Omental fat pad (tissue), 4 donors: ENCODE results near the gene APOBEC2. TPM values are rescaled to one million over a fixed set of nuclear protein-coding genes. Genes with fewer than 3 reads are reported as not detected.

Experiments used
- ATAC-seq: fragments of 150-250 bp; one replicate; pipeline ENCODE4 v1.9.1; 2016; ENCODE audit warnings: mild to moderate bottlenecking, moderate library complexity; ENCODE audit not compliant: low FRiP score
- DNase-seq: peaks from one replicate; pipeline ENCODE4 v3.0.0-alpha.2; 2019; ENCODE audit warnings: low spot score
- total RNA-seq, 4 donors: library from RNA; depleted of rRNA; stranded (reverse); fragments of >200 nt; gene quantifications; one replicate each; pipeline ENCODE4 v1.1.0, GENCODE V29; 2016
- TF ChIP-seq, protein P1 (sequence below), 3 donors: fragments of 450-650 bp; IDR thresholded peaks; one replicate each; pipeline ENCODE4 v1.5.1; 2016 to 2017; ENCODE audit warnings: antibody characterized with exemption in 3 of 3, mild to moderate bottlenecking in 3 of 3, moderate library complexity in 2 of 3

The APOBEC2 gene
- total RNA-seq, 4 donors from 2014 or later = not detected

DNA sequence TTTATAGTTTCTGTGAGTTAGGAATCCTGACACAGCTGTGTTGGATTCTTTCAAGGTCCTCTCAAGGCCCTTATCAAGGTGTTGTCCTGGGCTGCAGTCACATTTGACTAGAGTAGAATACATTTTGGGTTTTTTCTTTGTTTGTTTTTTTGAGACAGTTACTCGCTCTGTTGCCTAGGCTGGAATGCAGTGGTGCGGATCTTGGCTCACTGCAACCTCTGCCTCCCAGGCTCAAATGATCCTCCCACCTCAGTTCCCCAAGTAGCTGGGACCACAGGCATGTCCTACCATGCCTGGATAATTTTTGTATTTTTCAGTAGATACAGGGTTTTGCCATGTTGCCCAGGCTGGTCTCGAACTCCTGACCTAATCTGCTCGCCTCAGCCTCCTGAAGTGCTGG lies 35.4 kb downstream of the APOBEC2 start:
- no peak for DNase-seq
- TF ChIP-seq, protein P1, sequence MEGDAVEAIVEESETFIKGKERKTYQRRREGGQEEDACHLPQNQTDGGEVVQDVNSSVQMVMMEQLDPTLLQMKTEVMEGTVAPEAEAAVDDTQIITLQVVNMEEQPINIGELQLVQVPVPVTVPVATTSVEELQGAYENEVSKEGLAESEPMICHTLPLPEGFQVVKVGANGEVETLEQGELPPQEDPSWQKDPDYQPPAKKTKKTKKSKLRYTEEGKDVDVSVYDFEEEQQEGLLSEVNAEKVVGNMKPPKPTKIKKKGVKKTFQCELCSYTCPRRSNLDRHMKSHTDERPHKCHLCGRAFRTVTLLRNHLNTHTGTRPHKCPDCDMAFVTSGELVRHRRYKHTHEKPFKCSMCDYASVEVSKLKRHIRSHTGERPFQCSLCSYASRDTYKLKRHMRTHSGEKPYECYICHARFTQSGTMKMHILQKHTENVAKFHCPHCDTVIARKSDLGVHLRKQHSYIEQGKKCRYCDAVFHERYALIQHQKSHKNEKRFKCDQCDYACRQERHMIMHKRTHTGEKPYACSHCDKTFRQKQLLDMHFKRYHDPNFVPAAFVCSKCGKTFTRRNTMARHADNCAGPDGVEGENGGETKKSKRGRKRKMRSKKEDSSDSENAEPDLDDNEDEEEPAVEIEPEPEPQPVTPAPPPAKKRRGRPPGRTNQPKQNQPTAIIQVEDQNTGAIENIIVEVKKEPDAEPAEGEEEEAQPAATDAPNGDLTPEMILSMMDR (IDR thresholded peaks at IDR 0.05) = no peak
- no peak for ATAC-seq

DNA sequence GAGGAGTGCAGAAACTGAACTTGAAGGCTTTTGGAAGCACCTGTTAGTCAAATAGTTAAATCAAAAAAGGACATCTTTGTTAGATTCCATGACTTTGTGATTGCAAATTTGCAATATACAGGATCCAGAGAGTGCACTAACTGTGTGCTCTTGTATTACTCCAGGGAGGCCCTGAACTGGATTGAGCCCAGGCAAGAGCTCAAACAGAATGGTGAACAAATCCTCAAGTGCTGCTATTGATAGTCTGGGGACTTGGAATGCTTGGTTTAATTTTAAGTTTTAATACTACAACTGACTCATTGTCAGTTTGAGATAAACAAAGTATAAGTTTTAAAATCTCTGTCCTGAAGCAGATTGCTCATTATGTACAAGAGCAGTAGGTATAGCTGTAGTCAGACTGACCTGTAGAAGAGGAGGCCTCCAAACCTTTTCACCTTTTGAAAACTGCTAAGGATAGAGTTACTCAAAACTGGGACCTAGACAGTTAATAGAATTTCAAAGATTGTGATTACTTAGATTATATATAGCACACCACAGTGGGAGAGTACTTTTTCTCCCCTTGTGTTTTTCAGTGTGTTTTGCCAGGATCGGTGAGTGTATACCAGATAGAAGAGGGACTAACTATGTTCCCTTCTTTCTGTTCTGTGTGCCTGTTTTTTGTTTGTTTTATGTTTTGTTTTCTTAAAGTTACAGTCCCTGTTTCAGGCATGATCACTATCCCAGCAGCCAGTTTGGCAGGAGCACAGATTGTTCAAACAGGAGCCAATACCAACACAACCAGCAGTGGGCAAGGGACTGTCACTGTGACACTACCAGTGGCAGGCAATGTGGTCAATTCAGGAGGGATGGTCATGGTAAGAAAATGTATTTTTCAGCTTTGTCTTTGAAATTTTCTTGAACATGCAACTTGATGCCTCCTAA lies 38.1 kb downstream of the APOBEC2 start:
- DNase-seq (no peak), ATAC-seq (no peak)
- TF ChIP-seq, protein P1 (IDR thresholded peaks at IDR 0.05) = no peak

DNA sequence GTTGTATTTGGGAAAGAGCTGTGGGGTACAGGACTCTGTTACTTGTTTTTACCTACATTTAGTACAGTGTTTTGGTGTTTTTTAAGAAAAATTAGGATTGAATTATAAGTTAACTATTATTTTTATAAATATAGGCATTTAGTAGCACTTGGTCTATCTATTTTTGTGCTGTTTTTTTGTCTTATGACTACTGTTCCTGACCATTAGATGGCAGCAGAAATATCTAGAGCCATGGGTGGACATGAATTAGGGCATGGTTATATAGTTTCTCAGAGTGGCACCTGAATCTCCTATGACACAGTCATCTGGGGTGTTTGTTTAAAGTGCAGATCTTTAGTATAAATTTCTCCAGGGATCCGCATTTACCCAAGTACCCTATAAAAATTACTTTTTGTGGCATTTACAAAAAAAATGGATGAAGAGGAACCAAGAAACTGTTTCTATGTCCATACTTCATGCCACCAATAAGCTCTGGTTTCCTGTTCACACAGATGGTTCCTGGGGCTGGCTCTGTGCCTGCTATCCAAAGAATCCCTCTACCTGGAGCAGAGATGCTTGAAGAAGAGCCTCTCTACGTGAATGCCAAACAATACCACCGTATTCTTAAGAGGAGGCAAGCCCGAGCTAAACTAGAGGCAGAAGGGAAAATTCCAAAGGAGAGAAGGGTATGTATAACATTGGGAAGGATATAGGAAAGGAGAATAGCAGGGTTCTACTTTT lies 39.6 kb downstream of the APOBEC2 start:
- DNase-seq = no peak
- no peak for ATAC-seq
- TF ChIP-seq, protein P1 (IDR thresholded peaks at IDR 0.05) = no peak

DNA sequence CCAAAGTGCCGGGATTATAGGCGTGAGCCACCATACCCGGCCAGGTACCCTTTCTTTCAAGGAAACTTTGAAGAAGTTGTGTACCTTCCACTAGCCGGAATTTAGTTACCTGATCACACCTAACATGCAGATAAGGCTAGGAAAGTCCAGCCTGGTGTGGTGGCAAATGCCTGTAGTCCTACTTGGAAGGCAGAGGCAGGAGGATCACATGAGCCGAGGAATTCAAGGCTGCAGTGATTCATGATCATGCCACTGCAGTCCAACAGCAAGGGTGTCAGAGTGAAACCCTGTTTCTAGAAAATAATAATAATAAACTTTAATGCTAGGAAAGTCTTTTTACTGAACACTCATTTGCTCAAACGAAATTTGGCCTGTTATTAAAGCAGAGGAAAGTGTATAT lies 40.7 kb downstream of the APOBEC2 start:
- DNase-seq (no peak), ATAC-seq (no peak)
- TF ChIP-seq, protein P1 (IDR thresholded peaks at IDR 0.05) = no peak

DNA sequence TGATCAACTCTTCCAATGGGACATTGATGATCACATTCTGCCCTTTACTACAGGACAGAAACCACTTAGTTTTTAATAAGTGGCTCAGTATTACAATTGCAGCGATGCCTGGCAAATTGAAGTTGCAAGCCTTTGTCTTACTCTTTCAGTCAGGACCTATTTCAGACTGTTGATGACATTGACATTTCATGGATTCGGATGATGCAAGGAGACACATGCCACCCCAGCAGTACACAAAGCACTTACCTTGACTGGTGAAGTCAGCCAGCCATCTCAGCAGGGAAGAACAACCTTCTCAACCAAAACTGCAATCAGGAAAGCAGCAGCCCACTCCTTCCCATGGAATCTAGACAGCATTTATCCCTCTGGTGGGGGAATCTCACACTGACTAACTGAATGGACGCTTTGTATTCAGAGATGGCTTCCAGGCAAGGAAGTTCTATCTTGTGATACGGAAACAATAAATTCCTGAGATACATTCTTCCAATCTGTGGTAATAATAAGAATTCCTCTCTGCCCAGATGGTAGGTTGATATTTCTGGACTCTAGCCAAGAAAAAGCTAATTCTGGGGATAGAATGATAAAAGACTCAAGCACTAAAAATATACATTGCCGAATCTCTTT lies 44.6 kb downstream of the APOBEC2 start:
- TF ChIP-seq, protein P1 (IDR thresholded peaks at IDR 0.05) = no peak
- ATAC-seq (no peak), DNase-seq (no peak)

DNA sequence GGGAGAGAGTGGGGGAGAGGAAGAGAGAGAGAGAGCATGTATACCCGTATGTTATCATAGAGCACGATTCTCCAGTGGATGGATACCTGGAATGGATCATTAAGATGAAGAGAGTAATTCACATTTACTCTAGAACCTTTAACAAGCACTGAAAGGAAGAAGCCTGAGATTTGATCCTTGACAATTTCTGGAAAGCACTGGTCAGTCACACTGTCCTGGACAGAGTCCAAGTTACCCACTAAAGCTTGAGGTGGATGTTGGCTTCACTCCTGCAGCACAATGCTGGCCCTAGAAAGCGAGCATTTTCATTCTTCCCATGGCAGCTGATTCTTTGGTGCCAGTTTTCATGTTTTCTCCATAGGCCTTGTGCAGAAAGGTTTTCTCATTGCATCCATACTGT lies 45.4 kb downstream of the APOBEC2 start:
- TF ChIP-seq, protein P1 (IDR thresholded peaks at IDR 0.05) = no peak
- ATAC-seq = no peak

More for the DNA sequence above, 45.4 kb downstream of the APOBEC2 start:
- no peak for DNase-seq
